K562 (cell line): ENCODE results near the gene HEMGN. TPM values are rescaled to one million over a fixed set of nuclear protein-coding genes. Genes with fewer than 3 reads are reported as not detected.

Experiments used
- KLF6 ChIP-seq: fragments of 250-450 bp; sonication (Bioruptor Pico); IDR thresholded peaks from 2 replicates; pipeline ENCODE4 v1.4.0; 2020; ENCODE audit warnings: mild to moderate bottlenecking, moderate library complexity, borderline replicate concordance
- PTRF ChIP-seq: fragments of 450-650 bp; IDR thresholded peaks from 2 replicates; pipeline ENCODE4 v1.6.1; 2016; ENCODE audit warnings: mild to moderate bottlenecking, missing genetic modification characterization, missing compliant biosample characterization
- PYGO2 ChIP-seq: fragments of 450-650 bp; IDR thresholded peaks from 2 replicates; pipeline ENCODE4 v1.6.1; 2016; ENCODE audit warnings: mild to moderate bottlenecking, missing genetic modification characterization, moderate library complexity, missing compliant biosample characterization
- SMAD4 ChIP-seq: fragments of 250-450 bp; sonication (Bioruptor Pico); conservative IDR thresholded peaks from 2 replicates; pipeline ENCODE4 v1.8.0; 2021; ENCODE audit warnings: inconsistent platforms, mild to moderate bottlenecking, moderate library complexity
- ZNF561 ChIP-seq: fragments of 450-650 bp; formaldehyde crosslinking; conservative IDR thresholded peaks from 2 replicates; pipeline ENCODE4 v1.4.0; 2020; ENCODE audit warnings: mild to moderate bottlenecking, moderate library complexity
- ZNF583 ChIP-seq: fragments of 250-450 bp; sonication (Bioruptor Pico); IDR thresholded peaks from 2 replicates; pipeline ENCODE4 v1.4.0; 2020
- polyA plus RNA-seq, 8 experiments: library from polyadenylated mRNA; depleted of rRNA in 4 of 8; stranded (reverse) in 5 of 8; unstranded in 3 of 8; fragments of >200 nt; fragmentation: Nextera tagmentation in 2 of 8; fragmentation: Illumina TruSeq in 1 of 8; extraction: Ambion mirVana in 2 of 8; extraction: Trizol in 1 of 8; gene quantifications; 2 replicates each; pipeline versions ENCODE4 v1.2.1 to v1.2.3, GENCODE V29; 2011 to 2014; ENCODE audit warnings: inconsistent platforms in 1 of 8, missing spikeins in 1 of 8
- total RNA-seq, 7 experiments: library from RNA; depleted of rRNA in 6 of 7; stranded (reverse); fragments of >200 nt in 6 of 7; fragmentation: Illumina TruSeq in 2 of 7; extraction: Trizol in 2 of 7; gene quantifications; 2 replicates each; pipeline versions ENCODE4 v1.2.1 to v1.2.3, GENCODE V29; 2011 to 2021; ENCODE audit warnings: low replicate concordance in 1 of 7
- TF ChIP-seq, protein P1 (sequence below): fragments of 450-650 bp; IDR thresholded peaks from 2 replicates; pipeline ENCODE4 v1.6.1; 2014; ENCODE audit warnings: low read depth, mild to moderate bottlenecking, moderate library complexity, borderline replicate concordance
- TF ChIP-seq, protein P2 (sequence below): fragments of 450-650 bp; IDR thresholded peaks from 2 replicates; pipeline ENCODE4 v1.6.1; 2016; ENCODE audit warnings: missing biosample characterization, missing genetic modification characterization
- TF ChIP-seq, protein P3 (sequence below), 2 experiments: IDR thresholded peaks in 1 of 2; conservative IDR thresholded peaks in 1 of 2; 2 replicates each; pipeline ENCODE4 v1.6.1; 2016; ENCODE audit warnings: low read depth in 2 of 2, mild to moderate bottlenecking in 1 of 2, missing compliant biosample characterization in 1 of 2, missing genetic modification characterization in 1 of 2, moderate library complexity in 1 of 2
- TF ChIP-seq, protein P4 (sequence below): fragments of 250-450 bp; sonication (Bioruptor Pico); IDR thresholded peaks from 2 replicates; pipeline ENCODE4 v1.8.0; 2022; ENCODE audit warnings: moderate library complexity, mild to moderate bottlenecking, inconsistent platforms
- TF ChIP-seq, protein P5 (sequence below): fragments of 450-650 bp; IDR thresholded peaks from 2 replicates; pipeline ENCODE4 v1.6.1; 2017; ENCODE audit warnings: antibody characterized with exemption, mild to moderate bottlenecking
- TF ChIP-seq, protein P6 (sequence below), 2 experiments: fragments of 250-450 bp in 1 of 2; fragments of 450-650 bp in 1 of 2; sonication (Bioruptor Pico) in 1 of 2; IDR thresholded peaks; 2 replicates each; pipeline versions ENCODE4 v1.6.1 to v1.8.0; 2016 to 2021; ENCODE audit warnings: mild to moderate bottlenecking in 2 of 2, moderate library complexity in 2 of 2, missing compliant biosample characterization in 1 of 2, missing genetic modification characterization in 1 of 2
- TF ChIP-seq, protein P7 (sequence below): fragments of 250-450 bp; sonication (Bioruptor Pico); IDR thresholded peaks from 2 replicates; pipeline ENCODE4 v1.8.0; 2021; ENCODE audit warnings: moderate library complexity, mild to moderate bottlenecking, inconsistent platforms

HEMGN gene
- total and polyA plus RNA-seq, 9 of the 15 experiments (the other 6 are each of a cell fraction or from before 2014, with no cell fraction given): 56.3 to 258 (median 137) TPM

DNA sequence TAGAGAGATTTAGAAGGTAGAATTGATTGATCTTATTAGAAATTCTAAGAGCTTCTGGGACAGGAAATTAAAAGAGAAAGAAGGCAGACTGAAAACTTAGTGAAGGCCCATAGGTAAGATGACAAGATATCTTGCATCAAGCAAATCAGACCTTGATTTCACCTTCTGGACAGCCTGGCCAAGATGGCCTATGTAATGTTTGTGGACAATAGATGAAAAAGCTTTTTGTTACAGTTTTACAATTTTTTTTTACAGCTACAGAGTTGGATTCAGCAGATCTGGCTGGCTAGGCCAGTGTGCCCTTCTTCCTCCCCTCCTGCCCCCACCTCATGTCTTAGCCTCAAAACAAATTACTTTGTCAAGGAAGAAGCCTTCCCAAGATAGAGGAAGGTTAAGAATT is 21.6 kb upstream of the HEMGN start (continued):
- TF ChIP-seq, protein P1, sequence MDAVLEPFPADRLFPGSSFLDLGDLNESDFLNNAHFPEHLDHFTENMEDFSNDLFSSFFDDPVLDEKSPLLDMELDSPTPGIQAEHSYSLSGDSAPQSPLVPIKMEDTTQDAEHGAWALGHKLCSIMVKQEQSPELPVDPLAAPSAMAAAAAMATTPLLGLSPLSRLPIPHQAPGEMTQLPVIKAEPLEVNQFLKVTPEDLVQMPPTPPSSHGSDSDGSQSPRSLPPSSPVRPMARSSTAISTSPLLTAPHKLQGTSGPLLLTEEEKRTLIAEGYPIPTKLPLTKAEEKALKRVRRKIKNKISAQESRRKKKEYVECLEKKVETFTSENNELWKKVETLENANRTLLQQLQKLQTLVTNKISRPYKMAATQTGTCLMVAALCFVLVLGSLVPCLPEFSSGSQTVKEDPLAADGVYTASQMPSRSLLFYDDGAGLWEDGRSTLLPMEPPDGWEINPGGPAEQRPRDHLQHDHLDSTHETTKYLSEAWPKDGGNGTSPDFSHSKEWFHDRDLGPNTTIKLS: no peak
- TF ChIP-seq, protein P2, sequence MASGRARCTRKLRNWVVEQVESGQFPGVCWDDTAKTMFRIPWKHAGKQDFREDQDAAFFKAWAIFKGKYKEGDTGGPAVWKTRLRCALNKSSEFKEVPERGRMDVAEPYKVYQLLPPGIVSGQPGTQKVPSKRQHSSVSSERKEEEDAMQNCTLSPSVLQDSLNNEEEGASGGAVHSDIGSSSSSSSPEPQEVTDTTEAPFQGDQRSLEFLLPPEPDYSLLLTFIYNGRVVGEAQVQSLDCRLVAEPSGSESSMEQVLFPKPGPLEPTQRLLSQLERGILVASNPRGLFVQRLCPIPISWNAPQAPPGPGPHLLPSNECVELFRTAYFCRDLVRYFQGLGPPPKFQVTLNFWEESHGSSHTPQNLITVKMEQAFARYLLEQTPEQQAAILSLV (tag): 0 out of 2 replicates have a peak, but pooled peaks have one; percentile 41
- TF ChIP-seq KLF6 (CRISPR knock-in tag) (0 out of 2 replicates have a peak, but pooled peaks have one; percentile 47), PYGO2 (0 out of 2 replicates have a peak, but pooled peaks have one; percentile 36), ZNF561 (no peak), SMAD4 (peak; percentile 49; the same call in 1 of the 2 replicates), ZNF583 (0 out of 2 replicates have a peak, but pooled peaks have one; percentile 40), PTRF (peak; percentile 71; the same call in 1 of the 2 replicates)
- TF ChIP-seq, protein P3, sequence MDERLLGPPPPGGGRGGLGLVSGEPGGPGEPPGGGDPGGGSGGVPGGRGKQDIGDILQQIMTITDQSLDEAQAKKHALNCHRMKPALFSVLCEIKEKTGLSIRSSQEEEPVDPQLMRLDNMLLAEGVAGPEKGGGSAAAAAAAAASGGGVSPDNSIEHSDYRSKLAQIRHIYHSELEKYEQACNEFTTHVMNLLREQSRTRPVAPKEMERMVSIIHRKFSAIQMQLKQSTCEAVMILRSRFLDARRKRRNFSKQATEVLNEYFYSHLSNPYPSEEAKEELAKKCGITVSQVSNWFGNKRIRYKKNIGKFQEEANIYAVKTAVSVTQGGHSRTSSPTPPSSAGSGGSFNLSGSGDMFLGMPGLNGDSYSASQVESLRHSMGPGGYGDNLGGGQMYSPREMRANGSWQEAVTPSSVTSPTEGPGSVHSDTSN (CRISPR knock-in tag; IDR thresholded peaks at IDR 0.05; ENCODE audit: low read depth): no peak
- TF ChIP-seq, protein P3 (tag; conservative IDR thresholded peaks at IDR 0.05; ENCODE audit: low read depth): no peak
- TF ChIP-seq, protein P4, sequence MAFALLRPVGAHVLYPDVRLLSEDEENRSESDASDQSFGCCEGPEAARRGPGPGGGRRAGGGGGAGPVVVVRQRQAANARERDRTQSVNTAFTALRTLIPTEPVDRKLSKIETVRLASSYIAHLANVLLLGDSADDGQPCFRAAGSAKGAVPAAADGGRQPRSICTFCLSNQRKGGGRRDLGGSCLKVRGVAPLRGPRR (CRISPR knock-in tag): 0 out of 2 replicates have a peak, but pooled peaks have one; percentile 66
- TF ChIP-seq, protein P5, sequence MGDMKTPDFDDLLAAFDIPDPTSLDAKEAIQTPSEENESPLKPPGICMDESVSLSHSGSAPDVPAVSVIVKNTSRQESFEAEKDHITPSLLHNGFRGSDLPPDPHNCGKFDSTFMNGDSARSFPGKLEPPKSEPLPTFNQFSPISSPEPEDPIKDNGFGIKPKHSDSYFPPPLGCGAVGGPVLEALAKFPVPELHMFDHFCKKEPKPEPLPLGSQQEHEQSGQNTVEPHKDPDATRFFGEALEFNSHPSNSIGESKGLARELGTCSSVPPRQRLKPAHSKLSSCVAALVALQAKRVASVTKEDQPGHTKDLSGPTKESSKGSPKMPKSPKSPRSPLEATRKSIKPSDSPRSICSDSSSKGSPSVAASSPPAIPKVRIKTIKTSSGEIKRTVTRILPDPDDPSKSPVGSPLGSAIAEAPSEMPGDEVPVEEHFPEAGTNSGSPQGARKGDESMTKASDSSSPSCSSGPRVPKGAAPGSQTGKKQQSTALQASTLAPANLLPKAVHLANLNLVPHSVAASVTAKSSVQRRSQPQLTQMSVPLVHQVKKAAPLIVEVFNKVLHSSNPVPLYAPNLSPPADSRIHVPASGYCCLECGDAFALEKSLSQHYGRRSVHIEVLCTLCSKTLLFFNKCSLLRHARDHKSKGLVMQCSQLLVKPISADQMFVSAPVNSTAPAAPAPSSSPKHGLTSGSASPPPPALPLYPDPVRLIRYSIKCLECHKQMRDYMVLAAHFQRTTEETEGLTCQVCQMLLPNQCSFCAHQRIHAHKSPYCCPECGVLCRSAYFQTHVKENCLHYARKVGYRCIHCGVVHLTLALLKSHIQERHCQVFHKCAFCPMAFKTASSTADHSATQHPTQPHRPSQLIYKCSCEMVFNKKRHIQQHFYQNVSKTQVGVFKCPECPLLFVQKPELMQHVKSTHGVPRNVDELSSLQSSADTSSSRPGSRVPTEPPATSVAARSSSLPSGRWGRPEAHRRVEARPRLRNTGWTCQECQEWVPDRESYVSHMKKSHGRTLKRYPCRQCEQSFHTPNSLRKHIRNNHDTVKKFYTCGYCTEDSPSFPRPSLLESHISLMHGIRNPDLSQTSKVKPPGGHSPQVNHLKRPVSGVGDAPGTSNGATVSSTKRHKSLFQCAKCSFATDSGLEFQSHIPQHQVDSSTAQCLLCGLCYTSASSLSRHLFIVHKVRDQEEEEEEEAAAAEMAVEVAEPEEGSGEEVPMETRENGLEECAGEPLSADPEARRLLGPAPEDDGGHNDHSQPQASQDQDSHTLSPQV: peak; percentile 63
- TF ChIP-seq, protein P6, sequence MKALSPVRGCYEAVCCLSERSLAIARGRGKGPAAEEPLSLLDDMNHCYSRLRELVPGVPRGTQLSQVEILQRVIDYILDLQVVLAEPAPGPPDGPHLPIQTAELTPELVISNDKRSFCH (CRISPR knock-in tag; IDR thresholded peaks at IDR 0.05): no peak
- TF ChIP-seq, protein P6 (tag; IDR thresholded peaks at IDR 0.05): peak; percentile 67
- TF ChIP-seq, protein P7, sequence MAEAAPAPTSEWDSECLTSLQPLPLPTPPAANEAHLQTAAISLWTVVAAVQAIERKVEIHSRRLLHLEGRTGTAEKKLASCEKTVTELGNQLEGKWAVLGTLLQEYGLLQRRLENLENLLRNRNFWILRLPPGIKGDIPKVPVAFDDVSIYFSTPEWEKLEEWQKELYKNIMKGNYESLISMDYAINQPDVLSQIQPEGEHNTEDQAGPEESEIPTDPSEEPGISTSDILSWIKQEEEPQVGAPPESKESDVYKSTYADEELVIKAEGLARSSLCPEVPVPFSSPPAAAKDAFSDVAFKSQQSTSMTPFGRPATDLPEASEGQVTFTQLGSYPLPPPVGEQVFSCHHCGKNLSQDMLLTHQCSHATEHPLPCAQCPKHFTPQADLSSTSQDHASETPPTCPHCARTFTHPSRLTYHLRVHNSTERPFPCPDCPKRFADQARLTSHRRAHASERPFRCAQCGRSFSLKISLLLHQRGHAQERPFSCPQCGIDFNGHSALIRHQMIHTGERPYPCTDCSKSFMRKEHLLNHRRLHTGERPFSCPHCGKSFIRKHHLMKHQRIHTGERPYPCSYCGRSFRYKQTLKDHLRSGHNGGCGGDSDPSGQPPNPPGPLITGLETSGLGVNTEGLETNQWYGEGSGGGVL (CRISPR knock-in tag): 0 out of 2 replicates have a peak, but pooled peaks have one; percentile 39
